Neural cell (in vitro differentiated cells): Measurements from ENCODE around the gene NOC2L.

Experiments
- POLR2AphosphoS5 ChIP-seq: IDR thresholded peaks from 2 replicates; pipeline ENCODE4 v1.6.1; 2012
- TAF1 ChIP-seq: IDR thresholded peaks from 2 replicates; pipeline ENCODE4 v1.6.1; 2012; ENCODE audit warnings: low read depth
- TF ChIP-seq, protein P1 (sequence below): fragments of 450-650 bp; IDR thresholded peaks from 2 replicates; pipeline ENCODE4 v1.5.1; 2014; ENCODE audit warnings: antibody characterized with exemption, mild to moderate bottlenecking, moderate library complexity; ENCODE audit not compliant: poor library complexity, severe bottlenecking
- TF ChIP-seq, protein P2 (sequence below): IDR thresholded peaks from 2 replicates; pipeline ENCODE4 v1.6.1; 2012; ENCODE audit warnings: borderline replicate concordance

DNA sequence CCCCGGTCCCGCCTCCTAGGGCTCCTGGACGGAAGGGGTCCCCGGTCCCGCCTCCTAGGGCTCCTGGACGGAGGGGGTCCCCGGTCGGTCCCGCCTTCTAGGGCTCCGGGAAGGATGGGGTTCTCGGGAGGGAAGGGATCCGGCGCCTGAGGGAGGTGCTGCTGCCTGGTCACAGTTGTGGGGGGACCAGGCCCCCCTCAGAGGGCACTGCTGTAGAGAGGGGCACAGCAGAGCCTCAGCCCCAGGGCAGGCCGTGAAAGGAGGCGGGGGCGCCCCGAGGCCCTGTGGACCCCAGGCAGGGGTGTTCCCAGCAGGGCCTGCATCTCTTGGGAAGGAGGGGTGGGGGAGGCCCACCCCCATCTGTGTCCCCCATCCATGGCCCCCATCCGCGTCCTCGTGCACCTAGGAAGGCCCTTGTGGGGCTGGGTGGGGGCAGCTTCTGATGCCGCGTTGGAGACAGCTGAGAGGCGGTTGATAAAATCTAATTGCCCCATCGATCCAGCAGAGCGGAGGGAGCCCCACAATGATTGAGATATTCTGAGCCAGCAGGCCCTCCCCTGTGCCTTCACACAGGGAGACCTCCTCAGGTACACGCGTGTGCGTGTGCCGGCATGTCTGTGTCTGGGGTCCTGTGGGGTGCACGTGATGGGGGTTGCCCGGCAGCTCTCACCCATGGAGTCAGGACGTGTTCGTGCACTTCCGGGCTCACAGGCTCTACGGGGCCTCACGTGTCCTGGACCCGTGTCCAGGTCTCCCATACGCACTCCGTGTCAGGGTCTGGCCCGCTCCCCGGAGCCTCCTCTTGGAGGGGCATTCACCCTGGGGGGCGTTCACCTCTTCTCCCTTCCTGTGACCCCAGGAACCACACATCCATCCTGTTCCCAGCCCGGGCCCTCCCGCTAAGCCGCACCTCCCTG, 22.4 kb downstream of the NOC2L start:
- TF ChIP-seq TAF1 = no peak
- no peak for TF ChIP-seq POLR2AphosphoS5
- TF ChIP-seq, protein P1, sequence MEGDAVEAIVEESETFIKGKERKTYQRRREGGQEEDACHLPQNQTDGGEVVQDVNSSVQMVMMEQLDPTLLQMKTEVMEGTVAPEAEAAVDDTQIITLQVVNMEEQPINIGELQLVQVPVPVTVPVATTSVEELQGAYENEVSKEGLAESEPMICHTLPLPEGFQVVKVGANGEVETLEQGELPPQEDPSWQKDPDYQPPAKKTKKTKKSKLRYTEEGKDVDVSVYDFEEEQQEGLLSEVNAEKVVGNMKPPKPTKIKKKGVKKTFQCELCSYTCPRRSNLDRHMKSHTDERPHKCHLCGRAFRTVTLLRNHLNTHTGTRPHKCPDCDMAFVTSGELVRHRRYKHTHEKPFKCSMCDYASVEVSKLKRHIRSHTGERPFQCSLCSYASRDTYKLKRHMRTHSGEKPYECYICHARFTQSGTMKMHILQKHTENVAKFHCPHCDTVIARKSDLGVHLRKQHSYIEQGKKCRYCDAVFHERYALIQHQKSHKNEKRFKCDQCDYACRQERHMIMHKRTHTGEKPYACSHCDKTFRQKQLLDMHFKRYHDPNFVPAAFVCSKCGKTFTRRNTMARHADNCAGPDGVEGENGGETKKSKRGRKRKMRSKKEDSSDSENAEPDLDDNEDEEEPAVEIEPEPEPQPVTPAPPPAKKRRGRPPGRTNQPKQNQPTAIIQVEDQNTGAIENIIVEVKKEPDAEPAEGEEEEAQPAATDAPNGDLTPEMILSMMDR = no peak
- TF ChIP-seq, protein P2, sequence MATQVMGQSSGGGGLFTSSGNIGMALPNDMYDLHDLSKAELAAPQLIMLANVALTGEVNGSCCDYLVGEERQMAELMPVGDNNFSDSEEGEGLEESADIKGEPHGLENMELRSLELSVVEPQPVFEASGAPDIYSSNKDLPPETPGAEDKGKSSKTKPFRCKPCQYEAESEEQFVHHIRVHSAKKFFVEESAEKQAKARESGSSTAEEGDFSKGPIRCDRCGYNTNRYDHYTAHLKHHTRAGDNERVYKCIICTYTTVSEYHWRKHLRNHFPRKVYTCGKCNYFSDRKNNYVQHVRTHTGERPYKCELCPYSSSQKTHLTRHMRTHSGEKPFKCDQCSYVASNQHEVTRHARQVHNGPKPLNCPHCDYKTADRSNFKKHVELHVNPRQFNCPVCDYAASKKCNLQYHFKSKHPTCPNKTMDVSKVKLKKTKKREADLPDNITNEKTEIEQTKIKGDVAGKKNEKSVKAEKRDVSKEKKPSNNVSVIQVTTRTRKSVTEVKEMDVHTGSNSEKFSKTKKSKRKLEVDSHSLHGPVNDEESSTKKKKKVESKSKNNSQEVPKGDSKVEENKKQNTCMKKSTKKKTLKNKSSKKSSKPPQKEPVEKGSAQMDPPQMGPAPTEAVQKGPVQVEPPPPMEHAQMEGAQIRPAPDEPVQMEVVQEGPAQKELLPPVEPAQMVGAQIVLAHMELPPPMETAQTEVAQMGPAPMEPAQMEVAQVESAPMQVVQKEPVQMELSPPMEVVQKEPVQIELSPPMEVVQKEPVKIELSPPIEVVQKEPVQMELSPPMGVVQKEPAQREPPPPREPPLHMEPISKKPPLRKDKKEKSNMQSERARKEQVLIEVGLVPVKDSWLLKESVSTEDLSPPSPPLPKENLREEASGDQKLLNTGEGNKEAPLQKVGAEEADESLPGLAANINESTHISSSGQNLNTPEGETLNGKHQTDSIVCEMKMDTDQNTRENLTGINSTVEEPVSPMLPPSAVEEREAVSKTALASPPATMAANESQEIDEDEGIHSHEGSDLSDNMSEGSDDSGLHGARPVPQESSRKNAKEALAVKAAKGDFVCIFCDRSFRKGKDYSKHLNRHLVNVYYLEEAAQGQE = no peak
